ENCODE results near the gene HOXA3. TPM values are rescaled to one million over a fixed set of nuclear protein-coding genes. Genes with fewer than 3 reads are reported as not detected.

HOXA3 gene
- total RNA-seq, 2 experiments from 2014 or later: not detected

DNA sequence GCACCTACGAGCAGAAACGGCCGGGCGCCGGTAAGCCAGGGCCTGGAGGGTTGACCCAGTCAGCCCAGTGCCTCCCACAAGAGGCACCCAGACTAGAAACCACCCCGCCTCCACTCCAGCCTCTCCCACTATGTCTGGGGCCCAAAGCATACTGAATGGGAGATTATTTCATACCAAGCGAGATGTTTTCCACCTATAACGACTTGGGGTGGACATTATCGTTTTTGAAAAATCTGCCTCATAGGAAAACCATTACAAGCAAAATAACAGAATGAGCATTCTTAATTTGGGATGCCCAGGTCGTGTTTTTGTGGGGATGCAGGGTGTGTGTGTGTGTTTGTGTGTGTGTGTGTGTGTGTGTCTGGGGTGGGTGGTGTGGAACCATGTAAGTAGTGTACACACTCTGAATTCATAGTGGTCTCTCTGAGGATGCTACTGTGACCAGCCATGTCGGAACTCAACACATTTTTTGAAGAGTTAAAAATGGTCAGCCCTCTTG lies 6.4 kb downstream of the HOXA3 start:
- Mint-ChIP-seq H3K9me3 (no peaks in the 10 kb centered on the region), H3K36me3 (ENCODE audit: low read depth) (no peaks in the 10 kb centered on the region), H3K27ac (no peak overlapping the region), H3K4me3 (no peak overlapping the region), H3K4me1 (ENCODE audit: low read depth) (peaks cover 10% of the 10 kb centered on the region), H3K27me3 (peaks cover 53% of the 10 kb centered on the region)
- ATAC-seq (no peak), DNase-seq (no peak)
- intact Hi-C loops (cut with micrococcal nuclease): no loop called here
- CTCF ChIA-PET: interaction anchor here (1.7 kb wide), 1 partner anchor 15 kb away, joined by 5 read pairs; no protein-coding TSS in a partner anchor
- POLR2A ChIA-PET: no interaction called here
- TF ChIP-seq, protein P1, sequence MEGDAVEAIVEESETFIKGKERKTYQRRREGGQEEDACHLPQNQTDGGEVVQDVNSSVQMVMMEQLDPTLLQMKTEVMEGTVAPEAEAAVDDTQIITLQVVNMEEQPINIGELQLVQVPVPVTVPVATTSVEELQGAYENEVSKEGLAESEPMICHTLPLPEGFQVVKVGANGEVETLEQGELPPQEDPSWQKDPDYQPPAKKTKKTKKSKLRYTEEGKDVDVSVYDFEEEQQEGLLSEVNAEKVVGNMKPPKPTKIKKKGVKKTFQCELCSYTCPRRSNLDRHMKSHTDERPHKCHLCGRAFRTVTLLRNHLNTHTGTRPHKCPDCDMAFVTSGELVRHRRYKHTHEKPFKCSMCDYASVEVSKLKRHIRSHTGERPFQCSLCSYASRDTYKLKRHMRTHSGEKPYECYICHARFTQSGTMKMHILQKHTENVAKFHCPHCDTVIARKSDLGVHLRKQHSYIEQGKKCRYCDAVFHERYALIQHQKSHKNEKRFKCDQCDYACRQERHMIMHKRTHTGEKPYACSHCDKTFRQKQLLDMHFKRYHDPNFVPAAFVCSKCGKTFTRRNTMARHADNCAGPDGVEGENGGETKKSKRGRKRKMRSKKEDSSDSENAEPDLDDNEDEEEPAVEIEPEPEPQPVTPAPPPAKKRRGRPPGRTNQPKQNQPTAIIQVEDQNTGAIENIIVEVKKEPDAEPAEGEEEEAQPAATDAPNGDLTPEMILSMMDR (IDR thresholded peaks at IDR 0.05): no peak

DNA sequence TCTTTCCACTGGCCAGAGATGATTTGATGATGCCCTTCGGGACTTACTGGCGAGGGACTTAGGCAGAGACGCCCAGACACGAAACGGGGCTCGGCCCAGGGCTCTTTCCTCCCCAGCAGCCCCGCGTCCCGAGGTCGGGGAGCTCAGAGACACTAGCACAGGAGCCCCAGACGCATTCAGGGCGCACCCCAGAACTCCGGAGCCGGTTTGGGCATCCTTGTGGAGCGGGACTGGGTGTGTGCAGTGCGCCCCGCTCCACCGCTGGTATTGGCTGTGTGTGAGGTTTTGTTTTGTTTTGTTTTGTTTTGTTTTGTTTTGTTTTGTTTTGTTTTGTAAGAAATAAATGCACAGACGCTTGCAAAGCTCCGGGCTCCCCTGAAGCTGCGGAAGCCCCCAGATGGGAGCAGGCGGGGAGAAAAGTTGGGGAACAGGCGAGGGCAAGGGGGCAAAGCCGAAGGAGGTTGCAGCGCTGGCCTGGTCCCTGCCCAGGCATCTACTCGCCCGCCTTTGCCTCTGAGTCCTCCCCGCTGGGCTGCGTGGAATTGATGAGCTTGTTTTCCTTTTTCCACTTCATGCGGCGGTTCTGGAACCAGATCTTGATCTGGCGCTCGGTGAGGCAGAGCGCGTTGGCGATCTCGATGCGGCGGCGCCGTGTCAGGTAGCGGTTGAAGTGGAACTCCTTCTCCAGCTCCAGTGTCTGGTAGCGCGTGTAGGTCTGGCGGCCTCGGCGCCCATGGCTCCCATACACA lies 7.0 kb downstream of the HOXA3 start:
- ATAC-seq (no peak), DNase-seq (no peak)
- peaks cover 48% of the 10 kb centered on the region for H3K27me3 Mint-ChIP-seq
- H3K36me3 Mint-ChIP-seq (ENCODE audit: low read depth): no peaks in the 10 kb centered on the region
- CTCF ChIA-PET: no interaction called here
- peaks cover 8% of the 10 kb centered on the region for H3K4me1 Mint-ChIP-seq (ENCODE audit: low read depth)
- TF ChIP-seq, protein P1 (IDR thresholded peaks at IDR 0.05): no peak
- no peak overlapping the region for H3K27ac Mint-ChIP-seq
- POLR2A ChIA-PET: no interaction called here
- H3K4me3 Mint-ChIP-seq: no peak overlapping the region
- H3K9me3 Mint-ChIP-seq: no peaks in the 10 kb centered on the region
- intact Hi-C loops (cut with micrococcal nuclease): no loop called here

DNA sequence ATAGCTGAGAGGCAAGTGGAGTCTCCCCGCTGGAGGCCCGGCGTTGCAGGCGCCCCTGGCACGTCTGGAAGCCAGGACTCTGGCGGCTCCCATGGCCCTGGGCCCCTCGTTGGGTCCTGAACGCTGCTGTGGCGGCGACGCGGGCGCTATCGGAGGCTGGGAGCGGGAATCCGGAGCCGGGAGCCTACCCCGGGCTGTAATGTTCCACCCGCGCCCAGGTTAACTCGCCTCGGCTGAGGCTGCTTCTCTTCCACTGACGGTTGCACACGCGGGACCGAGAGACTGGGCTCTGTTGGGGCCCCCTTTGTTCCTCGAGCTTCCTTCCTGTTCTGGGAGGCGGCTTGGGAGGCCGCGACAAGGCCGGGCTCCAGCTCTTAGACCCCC lies 7.6 kb downstream of the HOXA3 start:
- Mint-ChIP-seq H3K4me3 (no peak overlapping the region), H3K27me3 (peaks cover 43% of the 10 kb centered on the region), H3K36me3 (ENCODE audit: low read depth) (no peaks in the 10 kb centered on the region), H3K9me3 (no peaks in the 10 kb centered on the region), H3K27ac (no peak overlapping the region), H3K4me1 (ENCODE audit: low read depth) (peaks cover 6% of the 10 kb centered on the region)
- ATAC-seq (no peak), DNase-seq (no peak)
- ChIA-PET POLR2A (interaction anchor here (1.1 kb wide), 1 partner anchor 10 kb away, joined by 3 read pairs; no protein-coding TSS in a partner anchor), CTCF (no interaction called here)
- intact Hi-C loops (cut with micrococcal nuclease): no loop called here
- TF ChIP-seq, protein P1 (IDR thresholded peaks at IDR 0.05): no peak

DNA sequence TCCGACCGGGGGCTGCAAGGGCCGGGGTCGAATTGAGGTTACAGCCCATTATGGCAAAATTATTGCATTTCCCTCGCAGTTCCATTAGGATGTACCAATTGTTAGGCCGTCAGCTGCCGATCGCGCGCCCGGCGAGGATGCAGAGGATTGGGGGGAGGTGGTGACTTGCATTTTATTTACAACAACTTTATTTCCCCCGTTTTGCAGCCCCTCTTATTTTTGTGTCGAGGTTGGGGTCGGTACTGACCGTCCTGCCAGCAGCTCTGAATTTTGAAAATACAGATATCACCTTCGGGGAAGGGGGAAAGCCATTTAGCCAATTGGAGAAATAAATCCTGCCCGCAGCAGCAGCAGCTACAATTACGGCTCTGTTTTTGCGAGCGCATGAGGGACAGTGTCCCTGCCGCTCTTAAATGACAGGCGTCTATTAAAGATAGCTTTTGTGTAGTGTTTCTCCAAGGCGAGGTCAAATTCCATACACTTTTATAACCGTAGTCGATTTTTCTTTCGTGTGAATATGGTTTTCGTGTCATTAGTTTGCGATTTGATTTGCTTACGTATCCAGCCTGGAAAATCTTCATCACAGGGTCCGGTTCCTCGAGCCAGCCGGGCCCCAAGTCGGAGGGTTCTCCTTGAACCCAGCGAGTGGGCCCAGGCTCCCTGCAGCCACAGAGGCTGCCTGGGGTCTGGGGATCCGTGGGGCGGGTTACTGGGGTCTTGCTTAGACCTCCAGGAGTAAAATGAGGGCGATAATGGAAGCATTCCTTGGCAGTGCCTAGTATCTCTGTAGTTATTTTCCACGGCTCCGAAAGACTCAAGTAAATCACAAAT lies 8.2 kb downstream of the HOXA3 start:
- ATAC-seq: no peak
- CTCF ChIA-PET: interaction anchor here (1.2 to 2.1 kb wide), 4 partner anchors 13 to 462 kb away, joined by 3 to 6 read pairs (median 4); partner anchors contain the start of gene HOXA4
- POLR2A ChIA-PET: interaction anchor here (1.1 kb wide), 1 partner anchor 11 kb away, joined by 3 read pairs; no protein-coding TSS in a partner anchor
- intact Hi-C loops (cut with micrococcal nuclease): no loop called here
- TF ChIP-seq, protein P1 (IDR thresholded peaks at IDR 0.05): no peak
- peaks cover 39% of the 10 kb centered on the region for H3K27me3 Mint-ChIP-seq
- no peak overlapping the region for H3K27ac Mint-ChIP-seq
- no peak overlapping the region for H3K4me3 Mint-ChIP-seq
- peaks cover 6% of the 10 kb centered on the region for H3K4me1 Mint-ChIP-seq (ENCODE audit: low read depth)
- DNase-seq: no peak
- H3K36me3 Mint-ChIP-seq (ENCODE audit: low read depth): no peaks in the 10 kb centered on the region
- no peaks in the 10 kb centered on the region for H3K9me3 Mint-ChIP-seq
